ENCODE results near the gene SLC22A23. TPM values are rescaled to one million over a fixed set of nuclear protein-coding genes. Genes with fewer than 3 reads are reported as not detected.

The SLC22A23 gene
- polyA plus RNA-seq, 6 donors from 2014 or later: 0.43 to 0.61 (median 0.52) TPM; not detected in 2

GRCh38 chr6:3376893-3377535, 79.8 kb downstream of the SLC22A23 start:
- Mint-ChIP-seq H3K4me3 (no peak overlapping the region), H3K27me3 (peaks cover 4 to 31% (median 4%) of the 10 kb centered on the region in 3 donors), H3K9me3 (peaks cover 0 to 6% (median 0%) of the 10 kb centered on the region in 7 donors), H3K36me3 (no peaks in the 10 kb centered on the region), H3K27ac (peak overlapping the region in 1 of 6 donors; percentile 7), H3K4me1 (peaks cover 6 to 8% (median 7%) of the 10 kb centered on the region in 3 donors)
- no peak for ATAC-seq (ENCODE audit: low read depth in 2 of 2)
- no peak for DNase-seq

GRCh38 chr6:3376064-3376463, 80.8 kb downstream of the SLC22A23 start:
- H3K4me3 Mint-ChIP-seq: no peak overlapping the region
- H3K27ac Mint-ChIP-seq: no peak overlapping the region
- peaks cover 0 to 6% (median 0%) of the 10 kb centered on the region in 7 donors for H3K9me3 Mint-ChIP-seq
- no peak for ATAC-seq (ENCODE audit: low read depth in 2 of 2)
- H3K36me3 Mint-ChIP-seq: no peaks in the 10 kb centered on the region
- H3K27me3 Mint-ChIP-seq: peaks cover 4 to 31% (median 4%) of the 10 kb centered on the region in 3 donors
- H3K4me1 Mint-ChIP-seq: peaks cover 6 to 8% (median 7%) of the 10 kb centered on the region in 3 donors
- DNase-seq: no peak

GRCh38 chr6:3373597-3374203, 83.2 kb downstream of the SLC22A23 start:
- peak overlapping the region in 2 of 6 donors; percentile 29 to 85 for H3K27ac Mint-ChIP-seq

GRCh38 chr6:3372912-3373554, 83.8 kb downstream of the SLC22A23 start:
- Mint-ChIP-seq H3K4me1 (peaks cover under 1 to 2% (median 1%) of the 10 kb centered on the region in 3 donors), H3K27me3 (peaks cover 0 to 17% (median 4%) of the 10 kb centered on the region in 3 donors), H3K9me3 (peaks cover 0 to 6% (median 0%) of the 10 kb centered on the region in 7 donors), H3K36me3 (no peaks in the 10 kb centered on the region), H3K4me3 (peak overlapping the region in 1 of 8 donors; percentile 57), H3K27ac (peak overlapping the region in 1 of 6 donors; percentile 85)
- ATAC-seq (ENCODE audit: low read depth in 2 of 2): no peak
- DNase-seq: no peak

More at GRCh38 chr6:3373597-3374203, 83.2 kb downstream of the SLC22A23 start:
- ATAC-seq (ENCODE audit: low read depth in 2 of 2) (no peak), DNase-seq (no peak)
- H3K4me3 Mint-ChIP-seq: peak overlapping the region in 1 of 8 donors; percentile 57
- peaks cover 0 to 21% (median 4%) of the 10 kb centered on the region in 3 donors for H3K27me3 Mint-ChIP-seq
- H3K4me1 Mint-ChIP-seq: peaks cover 6 to 8% (median 7%) of the 10 kb centered on the region in 3 donors
- H3K9me3 Mint-ChIP-seq: peaks cover 0 to 6% (median 0%) of the 10 kb centered on the region in 7 donors
- no peaks in the 10 kb centered on the region for H3K36me3 Mint-ChIP-seq

GRCh38 chr6:3372184-3372846, 84.5 kb downstream of the SLC22A23 start:
- Mint-ChIP-seq H3K27ac (peak overlapping the region in 1 of 6 donors; percentile 2), H3K4me3 (no peak overlapping the region), H3K9me3 (peaks cover 0 to 6% (median 0%) of the 10 kb centered on the region in 7 donors), H3K4me1 (peaks cover 0 to 6% (median 2%) of the 10 kb centered on the region in 3 donors), H3K27me3 (peaks cover 0 to 13% (median 4%) of the 10 kb centered on the region in 3 donors), H3K36me3 (no peaks in the 10 kb centered on the region)
- ATAC-seq (ENCODE audit: low read depth in 2 of 2) (no peak), DNase-seq (no peak)

- peaks cover 0 to 4% (median 4%) of the 10 kb centered on the region in 3 donors for H3K27me3 Mint-ChIP-seq
- DNase-seq (no peak), ATAC-seq (ENCODE audit: low read depth in 2 of 2) (no peak)
- no peaks in the 10 kb centered on the region for H3K36me3 Mint-ChIP-seq
- peak overlapping the region in 1 of 6 donors; percentile 66 for H3K27ac Mint-ChIP-seq
- H3K4me3 Mint-ChIP-seq: no peak overlapping the region
- peaks cover 0 to under 1% (median 0%) of the 10 kb centered on the region in 7 donors for H3K9me3 Mint-ChIP-seq
- H3K4me1 Mint-ChIP-seq: peaks cover 0 to 15% (median 5%) of the 10 kb centered on the region in 3 donors
These were observed 85.5 kb downstream of the SLC22A23 start for GRCh38 chr6:3371222-3371949.

- H3K27me3 Mint-ChIP-seq: peaks cover 0 to 4% (median 0%) of the 10 kb centered on the region in 3 donors
- peak overlapping the region in 2 of 6 donors; percentile 37 to 66 for H3K27ac Mint-ChIP-seq
These were observed 86.3 kb downstream of the SLC22A23 start for GRCh38 chr6:3370361-3371221.

GRCh38 chr6:3369985-3370360, 86.9 kb downstream of the SLC22A23 start:
- no peaks in the 10 kb centered on the region for H3K36me3 Mint-ChIP-seq
- peaks cover 0 to 4% (median 4%) of the 10 kb centered on the region in 3 donors for H3K27me3 Mint-ChIP-seq
- no peak overlapping the region for H3K4me3 Mint-ChIP-seq
- peak overlapping the region in 1 of 6 donors; percentile 37 for H3K27ac Mint-ChIP-seq
- DNase-seq: no peak
- ATAC-seq (ENCODE audit: low read depth in 2 of 2): no peak
- peaks cover 0 to 15% (median 5%) of the 10 kb centered on the region in 3 donors for H3K4me1 Mint-ChIP-seq
- H3K9me3 Mint-ChIP-seq: no peaks in the 10 kb centered on the region

More at GRCh38 chr6:3370361-3371221, 86.3 kb downstream of the SLC22A23 start:
- ATAC-seq (ENCODE audit: low read depth in 2 of 2): no peak
- no peak for DNase-seq
- H3K9me3 Mint-ChIP-seq: no peaks in the 10 kb centered on the region
- H3K36me3 Mint-ChIP-seq: no peaks in the 10 kb centered on the region
- H3K4me3 Mint-ChIP-seq: no peak overlapping the region
- H3K4me1 Mint-ChIP-seq: peaks cover 0 to 15% (median 5%) of the 10 kb centered on the region in 3 donors

GRCh38 chr6:3368685-3369084, 88.2 kb downstream of the SLC22A23 start:
- no peak overlapping the region for H3K27ac Mint-ChIP-seq
- no peak for ATAC-seq (ENCODE audit: low read depth in 2 of 2)
- H3K36me3 Mint-ChIP-seq: no peaks in the 10 kb centered on the region
- DNase-seq: no peak
- no peaks in the 10 kb centered on the region for H3K9me3 Mint-ChIP-seq
- peaks cover 0 to 15% (median 5%) of the 10 kb centered on the region in 3 donors for H3K4me1 Mint-ChIP-seq
- peaks cover 0 to 12% (median 11%) of the 10 kb centered on the region in 3 donors for H3K27me3 Mint-ChIP-seq
- no peak overlapping the region for H3K4me3 Mint-ChIP-seq

- DNase-seq (no peak), ATAC-seq (ENCODE audit: low read depth in 2 of 2) (peak in 1 of 2 donors; percentile 32)
- H3K9me3 Mint-ChIP-seq: no peaks in the 10 kb centered on the region
- H3K27ac Mint-ChIP-seq: peak overlapping the region in 1 of 6 donors; percentile 60
- H3K4me1 Mint-ChIP-seq: peaks cover 0 to 15% (median 5%) of the 10 kb centered on the region in 3 donors
- no peak overlapping the region for H3K4me3 Mint-ChIP-seq
- no peaks in the 10 kb centered on the region for H3K36me3 Mint-ChIP-seq
- H3K27me3 Mint-ChIP-seq: peaks cover 0 to 13% (median 11%) of the 10 kb centered on the region in 3 donors
These were observed 89.2 kb downstream of the SLC22A23 start for GRCh38 chr6:3367630-3368029.

- Mint-ChIP-seq H3K27ac (no peak overlapping the region), H3K27me3 (peaks cover 0 to 13% (median 11%) of the 10 kb centered on the region in 3 donors), H3K9me3 (no peaks in the 10 kb centered on the region), H3K4me1 (peaks cover 0 to 15% (median 5%) of the 10 kb centered on the region in 3 donors), H3K4me3 (no peak overlapping the region), H3K36me3 (no peaks in the 10 kb centered on the region)
- DNase-seq (no peak), ATAC-seq (ENCODE audit: low read depth in 2 of 2) (no peak)
These were observed 90.0 kb downstream of the SLC22A23 start for GRCh38 chr6:3366596-3367413.

Data from naive B cell (primary cell).